Muscle of leg (tissue), 11 donors: ENCODE data around the gene IL20RB. TPM values are rescaled to one million over a fixed set of nuclear protein-coding genes. Genes with fewer than 3 reads are reported as not detected.
A peak's percentile ranks its signal among the peaks of the same experiment; 100 is the strongest.
"Not testable (repeated sequence)": the region's sequence is repeated elsewhere in the genome, so short reads cannot be mapped to it uniquely, and the experiment has no call there.

Experiments
- DNase-seq: peaks from one replicate; pipeline ENCODE4 v3.0.0; 2013
- H3K27ac ChIP-seq: one replicate; pipeline ENCODE4 v1.5.1; 2013; ENCODE audit warnings: mild to moderate bottlenecking, low read length, control low read depth
- H3K27me3 ChIP-seq: one replicate; pipeline ENCODE4 v1.6.1; 2013; ENCODE audit warnings: low read length; ENCODE audit not compliant: control insufficient read depth, insufficient read depth
- H3K36me3 ChIP-seq: one replicate; pipeline ENCODE4 v1.6.1; 2013; ENCODE audit warnings: low read length; ENCODE audit not compliant: control insufficient read depth, insufficient read depth
- H3K4me1 ChIP-seq: one replicate; pipeline ENCODE4 v1.6.1; 2013; ENCODE audit warnings: low read length; ENCODE audit not compliant: control insufficient read depth, insufficient read depth
- H3K4me3 ChIP-seq: one replicate; pipeline ENCODE4 v1.5.1; 2013; ENCODE audit warnings: low read length, control low read depth
- H3K9me3 ChIP-seq: replicated peaks from 2 replicates; pipeline ENCODE4 v1.6.1; 2013; ENCODE audit warnings: low read depth, low read length; ENCODE audit not compliant: control insufficient read depth
- WGBS: methylation state at CpG from one replicate; pipeline ENCODE4 v1.1.5; 2013; ENCODE audit warnings: missing lambda C conversion rate; ENCODE audit not compliant: insufficient coverage; 5-methylcytosine and 5-hydroxymethylcytosine counted together
- polyA plus RNA-seq, 8 donors: library from polyadenylated mRNA; unstranded; fragments of 120-200 nt; gene quantifications; one replicate each; pipeline versions ENCODE4 v1.2.1 to v1.2.3, GENCODE V29; 2013; ENCODE audit warnings: inconsistent platforms in 1 of 8, low replicate concordance in 1 of 8; ENCODE audit not compliant: insufficient read length in 8 of 8, insufficient read depth in 1 of 8
- total RNA-seq: library from RNA; stranded (reverse); fragments of 120-200 nt; gene quantifications from one replicate; pipeline ENCODE4 v1.2.4, GENCODE V29; 2013

The IL20RB gene
- total and polyA plus RNA-seq, 9 donors = 0.58 to 1.5 (median 0.81) TPM

DNA sequence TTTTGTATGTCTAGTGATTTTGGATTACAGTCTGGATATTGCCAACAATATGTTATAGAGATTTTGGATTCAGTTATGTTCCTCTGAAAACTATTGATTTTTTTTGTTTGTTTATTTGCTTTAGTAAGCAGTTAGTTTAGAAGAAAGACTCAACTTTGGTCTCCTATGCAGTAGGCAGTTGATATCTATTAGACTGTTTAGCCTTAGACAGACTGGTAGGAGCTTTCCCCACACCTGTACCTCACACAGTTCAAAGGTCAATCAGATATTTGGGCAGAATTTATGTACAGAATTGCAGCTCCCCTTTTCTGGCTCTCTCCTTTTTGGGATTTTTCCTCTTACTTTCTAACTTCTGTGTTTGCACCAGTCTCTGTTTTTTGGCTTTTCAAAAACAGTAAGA lies 42.3 kb downstream of the IL20RB start:
- Histone ChIP-seq H3K36me3 (no peaks in the 10 kb centered on the region), H3K4me3 (no peak overlapping the region), H3K9me3 (no peaks in the 10 kb centered on the region), H3K27me3 (no peaks in the 10 kb centered on the region), H3K4me1 (no peaks in the 10 kb centered on the region), H3K27ac (no peak overlapping the region)
- no peak for DNase-seq

GRCh38 chr3:137007376-137007775 lies 49.6 kb downstream of the IL20RB start:
- H3K4me1 ChIP-seq, H3K27me3 ChIP-seq, DNase-seq, H3K4me3 ChIP-seq, H3K9me3 ChIP-seq, H3K27ac ChIP-seq, H3K36me3 ChIP-seq: not testable (repeated sequence)
- WGBS = 82% methylated on average over 6 of the region's 9 CpGs

GRCh38 chr3:137008131-137008530 lies 50.3 kb downstream of the IL20RB start:
- no peak overlapping the region for H3K27ac ChIP-seq
- H3K36me3 ChIP-seq = no peaks in the 10 kb centered on the region
- WGBS = 61% methylated on average over 2 of the region's 3 CpGs
- H3K27me3 ChIP-seq = no peaks in the 10 kb centered on the region
- H3K9me3 ChIP-seq = no peaks in the 10 kb centered on the region
- no peak overlapping the region for H3K4me3 ChIP-seq
- DNase-seq = peak; percentile 53
- H3K4me1 ChIP-seq = peaks cover 10% of the 10 kb centered on the region

- Histone ChIP-seq H3K36me3 (no peaks in the 10 kb centered on the region), H3K4me1 (peaks cover 12% of the 10 kb centered on the region), H3K4me3 (no peak overlapping the region), H3K9me3 (no peaks in the 10 kb centered on the region), H3K27ac (no peak overlapping the region), H3K27me3 (no peaks in the 10 kb centered on the region)
- DNase-seq = no peak
- WGBS = 55% methylated on average over 3 of the region's 4 CpGs
Observed at GRCh38 chr3:137008976-137009375, 51.2 kb downstream of the IL20RB start.

DNA sequence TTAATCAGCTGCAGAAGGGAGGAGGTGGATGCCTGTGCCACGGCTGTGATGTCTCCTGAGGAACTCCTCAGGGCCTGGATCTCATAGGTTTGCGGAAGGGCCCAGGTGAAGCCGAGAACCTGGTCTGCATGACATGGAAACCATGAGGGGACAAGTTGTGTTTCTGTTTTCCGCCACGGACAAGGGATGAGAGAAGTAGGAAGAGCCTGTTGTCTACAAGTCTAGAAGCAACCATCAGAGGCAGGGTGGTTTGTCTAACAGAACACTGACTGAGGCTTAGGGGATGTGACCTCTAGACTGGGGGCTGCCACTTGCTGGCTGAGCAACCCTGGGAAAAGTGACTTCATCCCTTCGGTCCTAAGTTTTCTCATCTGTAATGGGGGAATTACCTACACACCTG lies 52.4 kb downstream of the IL20RB start:
- no peak for DNase-seq
- WGBS = 89% methylated on average over 5 of the region's 6 CpGs
- Histone ChIP-seq H3K4me3 (no peak overlapping the region), H3K36me3 (no peaks in the 10 kb centered on the region), H3K9me3 (no peaks in the 10 kb centered on the region), H3K27ac (no peak overlapping the region), H3K27me3 (no peaks in the 10 kb centered on the region), H3K4me1 (peaks cover 18% of the 10 kb centered on the region)

DNA sequence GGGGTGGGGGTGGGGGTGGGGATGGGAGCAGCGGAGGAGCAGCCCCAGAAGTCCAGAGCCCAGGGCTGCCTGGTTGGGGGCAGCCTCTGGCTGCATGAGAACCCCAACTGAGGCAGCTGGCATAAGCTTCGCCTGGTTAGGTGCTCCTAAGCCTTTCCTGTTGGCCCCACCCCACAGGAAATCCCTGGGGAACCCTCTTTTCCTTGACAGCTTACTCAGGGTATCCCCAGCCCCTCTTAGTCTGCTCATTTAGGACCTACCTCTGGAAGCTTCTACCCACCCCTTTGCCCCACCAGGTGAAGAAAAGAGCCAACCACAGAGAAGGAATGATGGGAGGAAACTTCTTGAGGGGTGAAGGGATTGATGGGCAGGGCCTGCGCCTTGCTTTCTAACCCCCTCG lies 53.4 kb downstream of the IL20RB start:
- peaks cover 18% of the 10 kb centered on the region for H3K4me1 ChIP-seq
- H3K27ac ChIP-seq = no peak overlapping the region
- no peaks in the 10 kb centered on the region for H3K36me3 ChIP-seq
- H3K9me3 ChIP-seq = no peaks in the 10 kb centered on the region
- no peaks in the 10 kb centered on the region for H3K27me3 ChIP-seq
- WGBS = 90% methylated on average over 1 of the region's 4 CpGs
- H3K4me3 ChIP-seq = no peak overlapping the region
- no peak for DNase-seq

- WGBS = no CpG with 5 or more reads among the region's 3 CpGs
- H3K4me1 ChIP-seq = peaks cover 18% of the 10 kb centered on the region
- H3K36me3 ChIP-seq = no peaks in the 10 kb centered on the region
- no peak overlapping the region for H3K4me3 ChIP-seq
- no peaks in the 10 kb centered on the region for H3K27me3 ChIP-seq
- H3K9me3 ChIP-seq = no peaks in the 10 kb centered on the region
- DNase-seq = peak; percentile 86
- H3K27ac ChIP-seq = peak overlapping the region; percentile 40
Observed at GRCh38 chr3:137012097-137012501, 54.3 kb downstream of the IL20RB start.

GRCh38 chr3:137013951-137014688 lies 56.3 kb downstream of the IL20RB start:
- DNase-seq = peak; percentile 95
- H3K27ac ChIP-seq = peak overlapping the region; percentile 77
- WGBS = 9% methylated on average over 12 of the region's 18 CpGs

DNA sequence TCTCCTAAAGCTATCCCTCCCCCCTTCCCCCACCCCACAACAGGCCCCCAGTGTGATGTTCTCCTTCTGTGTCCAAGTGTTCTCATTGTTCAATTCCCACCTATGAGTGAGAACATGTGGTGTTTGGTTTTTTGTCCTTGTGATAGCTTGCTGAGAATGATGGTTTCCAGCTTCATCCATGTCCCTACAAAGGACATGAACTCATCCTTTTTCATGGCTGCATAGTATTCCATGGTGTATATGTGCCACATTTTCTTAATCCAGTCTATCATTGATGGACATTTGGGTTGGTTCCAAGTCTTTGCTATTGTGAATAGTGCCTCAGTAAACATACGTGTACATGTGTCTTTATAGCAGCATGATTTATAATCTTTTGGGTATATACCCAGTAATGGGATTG lies 59.5 kb downstream of the IL20RB start:
- not testable (repeated sequence) for H3K27me3 ChIP-seq, DNase-seq, H3K4me1 ChIP-seq, H3K36me3 ChIP-seq, H3K9me3 ChIP-seq, H3K4me3 ChIP-seq, H3K27ac ChIP-seq
- WGBS = no CpG with 5 or more reads among the region's 1 CpG

More at GRCh38 chr3:137013951-137014688, 56.3 kb downstream of the IL20RB start:
- no peaks in the 10 kb centered on the region for H3K36me3 ChIP-seq
- H3K9me3 ChIP-seq = no peaks in the 10 kb centered on the region
- no peaks in the 10 kb centered on the region for H3K27me3 ChIP-seq
- peaks cover 18% of the 10 kb centered on the region for H3K4me1 ChIP-seq
- peak overlapping the region; percentile 43 for H3K4me3 ChIP-seq

- no peaks in the 10 kb centered on the region for H3K36me3 ChIP-seq
- H3K27ac ChIP-seq = no peak overlapping the region
- H3K27me3 ChIP-seq = no peaks in the 10 kb centered on the region
- H3K4me1 ChIP-seq = no peaks in the 10 kb centered on the region
- no peak overlapping the region for H3K4me3 ChIP-seq
- no peaks in the 10 kb centered on the region for H3K9me3 ChIP-seq
- WGBS = 77% methylated on average over 3 of the region's 5 CpGs
- peak; percentile 30 for DNase-seq
Observed at GRCh38 chr3:137020315-137020714, 62.5 kb downstream of the IL20RB start.

GRCh38 chr3:137020888-137021287 lies 63.1 kb downstream of the IL20RB start:
- whole genome bisulfite sequencing = no CpG with 5 or more reads among the region's 2 CpGs
- Histone ChIP-seq H3K4me1 (no peaks in the 10 kb centered on the region), H3K27ac (no peak overlapping the region)

More at GRCh38 chr3:137020888-137021287, 63.1 kb downstream of the IL20RB start:
- H3K27me3 ChIP-seq = no peaks in the 10 kb centered on the region
- no peak for DNase-seq
- no peaks in the 10 kb centered on the region for H3K36me3 ChIP-seq
- no peak overlapping the region for H3K4me3 ChIP-seq
- no peaks in the 10 kb centered on the region for H3K9me3 ChIP-seq
